Ishikawa (cell line): ENCODE results near the gene NR3C1.

Experiments used
- EP300 ChIP-seq: IDR thresholded peaks from 2 replicates; pipeline ENCODE4 v1.6.1; 2012; ENCODE audit warnings: borderline replicate concordance
- NFIC ChIP-seq: IDR thresholded peaks from 2 replicates; pipeline ENCODE4 v1.6.1; 2012

DNA sequence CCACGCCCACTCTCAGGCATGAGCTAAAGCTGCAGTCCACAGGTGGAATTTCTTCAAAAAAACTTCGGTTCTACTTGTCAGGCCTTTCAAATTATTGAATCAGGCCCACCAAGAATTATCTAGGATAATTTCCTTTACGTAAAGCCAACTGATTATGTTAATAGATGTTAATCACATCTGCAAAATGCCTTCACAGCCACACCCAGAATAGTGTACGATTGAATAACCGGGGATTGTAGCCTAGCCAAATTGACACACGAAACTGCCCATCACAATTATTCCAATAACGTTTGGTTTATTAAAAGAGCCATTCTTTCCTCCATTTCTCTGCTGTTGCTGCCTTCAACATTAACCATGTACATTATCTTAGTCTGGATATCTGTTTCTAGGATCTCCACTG, 148.7 kb downstream of the NR3C1 start:
- TF ChIP-seq EP300 (no peak), NFIC (no peak)
